WTC11 (cell line): Measurements from ENCODE around the gene TBC1D1. TPM values are rescaled to one million over a fixed set of nuclear protein-coding genes. Genes with fewer than 3 reads are reported as not detected.

ENCODE experiments used
- ATAC-seq: fragments of 200-7000 bp; cut with Tn5 transposase; 2 replicates; pipeline ENCODE4 v1.10.0; 2021; ENCODE audit warnings: mild to moderate bottlenecking, moderate library complexity
- CTCF ChIA-PET: fragments of 300-600 bp; sonication (Branson Sonifier 250); formaldehyde crosslinking; loops from one replicate; lab custom pipeline; 2021; ENCODE audit warnings: antibody characterized with exemption; lab: Charles Lee
- POLR2A ChIA-PET: fragments of 350-600 bp; sonication (Branson Sonifier 250); formaldehyde crosslinking; loops from one replicate; lab custom pipeline; 2021; ENCODE audit warnings: antibody characterized with exemption; lab: Charles Lee
- DNase-seq: peaks from one replicate; pipeline ENCODE4 v3.0.0; 2021; ENCODE audit warnings: low spot score
- H3K27ac Mint-ChIP-seq: 2 replicates; pipeline ENCODE4 v1.8.0; 2021; ENCODE audit warnings: mixed read lengths
- H3K27me3 Mint-ChIP-seq: 2 replicates; pipeline ENCODE4 v1.8.0; 2021; ENCODE audit warnings: low read depth, mild to moderate bottlenecking, moderate library complexity, mixed read lengths
- H3K36me3 Mint-ChIP-seq: 2 replicates; pipeline ENCODE4 v1.8.0; 2021; ENCODE audit warnings: mixed read lengths
- H3K4me1 Mint-ChIP-seq: 2 replicates; pipeline ENCODE4 v1.8.0; 2022; ENCODE audit warnings: mixed read lengths
- H3K4me3 Mint-ChIP-seq: 2 replicates; pipeline ENCODE4 v1.8.0; 2021; ENCODE audit warnings: mild to moderate bottlenecking, moderate library complexity, mixed read lengths
- H3K9me3 Mint-ChIP-seq: 2 replicates; pipeline ENCODE4 v1.8.0; 2021; ENCODE audit warnings: mixed read lengths
- CREB1 ChIP-seq: sonication (generic); formaldehyde crosslinking; IDR thresholded peaks from 2 replicates; pipeline ENCODE4 v1.8.0; 2023; ENCODE audit warnings: mild to moderate bottlenecking, missing genetic modification reagents
- ESRRA ChIP-seq: sonication (generic); formaldehyde crosslinking; IDR thresholded peaks from 2 replicates; pipeline ENCODE4 v1.8.1; 2022; ENCODE audit warnings: mild to moderate bottlenecking, missing genetic modification reagents, borderline replicate concordance
- GABPB1 ChIP-seq: sonication (generic); formaldehyde crosslinking; IDR thresholded peaks from 2 replicates; pipeline ENCODE4 v1.8.1; 2023; ENCODE audit warnings: mild to moderate bottlenecking, missing genetic modification reagents
- PRRX2 ChIP-seq: fragments of 250-450 bp; sonication (Bioruptor Pico); IDR thresholded peaks from 2 replicates; pipeline ENCODE4 v1.8.0; 2021; ENCODE audit warnings: mild to moderate bottlenecking
- SMAD3 ChIP-seq: sonication (generic); formaldehyde crosslinking; IDR thresholded peaks from 2 replicates; pipeline ENCODE4 v1.8.0; 2022; ENCODE audit warnings: missing genetic modification reagents, mild to moderate bottlenecking, borderline replicate concordance
- SMAD4 ChIP-seq: sonication (generic); formaldehyde crosslinking; IDR thresholded peaks from 2 replicates; pipeline ENCODE4 v1.8.0; 2022; ENCODE audit warnings: mild to moderate bottlenecking, missing genetic modification reagents
- SOX15 ChIP-seq: fragments of 250-450 bp; sonication (Bioruptor Pico); IDR thresholded peaks from 2 replicates; pipeline ENCODE4 v1.9.0; 2021; ENCODE audit warnings: mild to moderate bottlenecking
- ZNF138 ChIP-seq: sonication (generic); formaldehyde crosslinking; conservative IDR thresholded peaks from 2 replicates; pipeline ENCODE4 v1.8.1; 2022; ENCODE audit warnings: mild to moderate bottlenecking, moderate library complexity, missing genetic modification reagents
- ZNF219 ChIP-seq: sonication (generic); formaldehyde crosslinking; IDR thresholded peaks from 2 replicates; pipeline ENCODE4 v1.8.0; 2023; ENCODE audit warnings: missing genetic modification reagents, mild to moderate bottlenecking, borderline replicate concordance
- ZNF263 ChIP-seq: sonication (generic); formaldehyde crosslinking; IDR thresholded peaks from 2 replicates; pipeline ENCODE4 v1.8.1; 2022; ENCODE audit warnings: low read depth, mild to moderate bottlenecking, moderate library complexity, missing genetic modification reagents
- total RNA-seq: library from RNA; stranded (reverse); gene quantifications from 3 replicates; pipeline ENCODE4 v1.2.3, GENCODE V29; 2021
- TF ChIP-seq, protein P1 (sequence below): fragments of 250-450 bp; sonication (Bioruptor Pico); IDR thresholded peaks from 2 replicates; pipeline ENCODE4 v1.9.0; 2021; ENCODE audit warnings: moderate library complexity, mild to moderate bottlenecking, inconsistent platforms, borderline replicate concordance
- TF ChIP-seq, protein P2 (sequence below): sonication (generic); formaldehyde crosslinking; IDR thresholded peaks from 2 replicates; pipeline ENCODE4 v1.8.1; 2023; ENCODE audit warnings: mild to moderate bottlenecking, moderate library complexity, missing genetic modification reagents
- TF ChIP-seq, protein P3 (sequence below): sonication (generic); formaldehyde crosslinking; IDR thresholded peaks from 2 replicates; pipeline ENCODE4 v1.8.0; 2022; ENCODE audit warnings: mild to moderate bottlenecking, missing genetic modification reagents
- TF ChIP-seq, protein P4 (sequence below): fragments of 200-600 bp; IDR thresholded peaks from 2 replicates; pipeline ENCODE4 v1.8.0; 2022; ENCODE audit warnings: antibody characterized with exemption
- TF ChIP-seq, protein P5 (sequence below): sonication (generic); formaldehyde crosslinking; IDR thresholded peaks from 2 replicates; pipeline ENCODE4 v1.8.0; 2022; ENCODE audit warnings: mild to moderate bottlenecking, missing genetic modification reagents
- TF ChIP-seq, protein P6 (sequence below): sonication (generic); formaldehyde crosslinking; IDR thresholded peaks from 2 replicates; pipeline ENCODE4 v1.8.1; 2023; ENCODE audit warnings: mild to moderate bottlenecking, missing genetic modification reagents
- TF ChIP-seq, protein P7 (sequence below): sonication (generic); formaldehyde crosslinking; IDR thresholded peaks from 2 replicates; pipeline ENCODE4 v1.8.1; 2022; ENCODE audit warnings: low read depth, mild to moderate bottlenecking, moderate library complexity, missing genetic modification reagents, borderline replicate concordance
- TF ChIP-seq, protein P8 (sequence below): sonication (generic); formaldehyde crosslinking; IDR thresholded peaks from 2 replicates; pipeline ENCODE4 v1.8.0; 2023; ENCODE audit warnings: missing genetic modification reagents, mild to moderate bottlenecking, borderline replicate concordance
- TF ChIP-seq, protein P9 (sequence below): sonication (generic); formaldehyde crosslinking; IDR thresholded peaks from 2 replicates; pipeline ENCODE4 v1.8.1; 2023; ENCODE audit warnings: mild to moderate bottlenecking, missing genetic modification reagents, moderate library complexity

The TBC1D1 gene
- total RNA-seq, 1 experiment from 2014 or later, result 134 TPM

DNA sequence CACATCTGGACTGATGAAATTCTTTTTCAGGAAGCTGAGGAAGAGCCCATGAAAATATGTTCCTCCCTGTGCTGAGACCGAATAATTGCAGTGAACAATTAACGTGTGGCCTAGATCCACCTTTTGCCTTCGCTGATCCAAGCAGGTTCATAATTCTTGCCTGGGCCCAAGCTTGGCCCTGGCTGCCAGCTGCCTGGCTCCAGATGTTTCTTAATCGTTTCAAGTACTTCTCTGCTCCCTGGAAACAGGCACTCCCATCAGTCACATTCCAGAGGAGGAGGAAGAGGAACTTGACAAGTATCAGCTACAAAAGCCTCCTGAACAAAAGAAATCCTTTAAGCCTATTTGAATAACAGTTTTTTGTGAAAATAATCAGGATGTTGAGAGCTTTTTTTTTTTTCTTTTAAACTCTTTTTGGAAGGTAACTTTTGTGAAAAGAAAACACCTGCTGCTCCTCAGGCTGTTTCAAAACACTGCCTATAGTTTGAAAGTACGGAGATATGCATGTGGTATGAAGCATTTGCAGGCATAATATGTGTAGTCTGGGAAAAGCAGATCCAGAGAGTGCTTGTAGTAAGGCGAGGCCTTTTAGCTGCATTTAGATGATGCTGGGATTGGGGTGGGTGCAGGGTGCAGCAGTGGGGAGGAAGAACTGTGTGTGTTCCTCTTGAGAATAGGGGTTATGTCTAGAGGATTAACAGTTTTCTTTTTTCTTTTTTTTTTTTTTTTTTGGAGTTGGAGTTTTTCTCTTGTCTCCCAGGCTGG is 223.7 kb downstream of the TBC1D1 start (continued):
- TF ChIP-seq ZNF138, result no peak
- TF ChIP-seq GABPB1 (CRISPR knock-in tag), result no peak
- TF ChIP-seq, protein P1, sequence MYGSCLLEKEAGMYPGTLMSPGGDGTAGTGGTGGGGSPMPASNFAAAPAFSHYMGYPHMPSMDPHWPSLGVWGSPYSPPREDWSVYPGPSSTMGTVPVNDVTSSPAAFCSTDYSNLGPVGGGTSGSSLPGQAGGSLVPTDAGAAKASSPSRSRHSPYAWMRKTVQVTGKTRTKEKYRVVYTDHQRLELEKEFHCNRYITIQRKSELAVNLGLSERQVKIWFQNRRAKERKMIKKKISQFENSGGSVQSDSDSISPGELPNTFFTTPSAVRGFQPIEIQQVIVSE (CRISPR knock-in tag), result no peak
- TF ChIP-seq ESRRA (CRISPR knock-in tag), result no peak
- TF ChIP-seq, protein P2, sequence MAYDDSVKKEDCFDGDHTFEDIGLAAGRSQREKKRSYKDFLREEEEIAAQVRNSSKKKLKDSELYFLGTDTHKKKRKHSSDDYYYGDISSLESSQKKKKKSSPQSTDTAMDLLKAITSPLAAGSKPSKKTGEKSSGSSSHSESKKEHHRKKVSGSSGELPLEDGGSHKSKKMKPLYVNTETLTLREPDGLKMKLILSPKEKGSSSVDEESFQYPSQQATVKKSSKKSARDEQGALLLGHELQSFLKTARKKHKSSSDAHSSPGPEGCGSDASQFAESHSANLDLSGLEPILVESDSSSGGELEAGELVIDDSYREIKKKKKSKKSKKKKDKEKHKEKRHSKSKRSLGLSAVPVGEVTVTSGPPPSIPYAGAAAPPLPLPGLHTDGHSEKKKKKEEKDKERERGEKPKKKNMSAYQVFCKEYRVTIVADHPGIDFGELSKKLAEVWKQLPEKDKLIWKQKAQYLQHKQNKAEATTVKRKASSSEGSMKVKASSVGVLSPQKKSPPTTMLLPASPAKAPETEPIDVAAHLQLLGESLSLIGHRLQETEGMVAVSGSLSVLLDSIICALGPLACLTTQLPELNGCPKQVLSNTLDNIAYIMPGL (CRISPR knock-in tag), result no peak
- TF ChIP-seq, protein P3, sequence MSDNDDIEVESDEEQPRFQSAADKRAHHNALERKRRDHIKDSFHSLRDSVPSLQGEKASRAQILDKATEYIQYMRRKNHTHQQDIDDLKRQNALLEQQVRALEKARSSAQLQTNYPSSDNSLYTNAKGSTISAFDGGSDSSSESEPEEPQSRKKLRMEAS (CRISPR knock-in tag), result no peak
- TF ChIP-seq, protein P4, sequence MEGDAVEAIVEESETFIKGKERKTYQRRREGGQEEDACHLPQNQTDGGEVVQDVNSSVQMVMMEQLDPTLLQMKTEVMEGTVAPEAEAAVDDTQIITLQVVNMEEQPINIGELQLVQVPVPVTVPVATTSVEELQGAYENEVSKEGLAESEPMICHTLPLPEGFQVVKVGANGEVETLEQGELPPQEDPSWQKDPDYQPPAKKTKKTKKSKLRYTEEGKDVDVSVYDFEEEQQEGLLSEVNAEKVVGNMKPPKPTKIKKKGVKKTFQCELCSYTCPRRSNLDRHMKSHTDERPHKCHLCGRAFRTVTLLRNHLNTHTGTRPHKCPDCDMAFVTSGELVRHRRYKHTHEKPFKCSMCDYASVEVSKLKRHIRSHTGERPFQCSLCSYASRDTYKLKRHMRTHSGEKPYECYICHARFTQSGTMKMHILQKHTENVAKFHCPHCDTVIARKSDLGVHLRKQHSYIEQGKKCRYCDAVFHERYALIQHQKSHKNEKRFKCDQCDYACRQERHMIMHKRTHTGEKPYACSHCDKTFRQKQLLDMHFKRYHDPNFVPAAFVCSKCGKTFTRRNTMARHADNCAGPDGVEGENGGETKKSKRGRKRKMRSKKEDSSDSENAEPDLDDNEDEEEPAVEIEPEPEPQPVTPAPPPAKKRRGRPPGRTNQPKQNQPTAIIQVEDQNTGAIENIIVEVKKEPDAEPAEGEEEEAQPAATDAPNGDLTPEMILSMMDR, result no peak
- no peak for TF ChIP-seq PRRX2 (CRISPR knock-in tag)
- TF ChIP-seq, protein P5, sequence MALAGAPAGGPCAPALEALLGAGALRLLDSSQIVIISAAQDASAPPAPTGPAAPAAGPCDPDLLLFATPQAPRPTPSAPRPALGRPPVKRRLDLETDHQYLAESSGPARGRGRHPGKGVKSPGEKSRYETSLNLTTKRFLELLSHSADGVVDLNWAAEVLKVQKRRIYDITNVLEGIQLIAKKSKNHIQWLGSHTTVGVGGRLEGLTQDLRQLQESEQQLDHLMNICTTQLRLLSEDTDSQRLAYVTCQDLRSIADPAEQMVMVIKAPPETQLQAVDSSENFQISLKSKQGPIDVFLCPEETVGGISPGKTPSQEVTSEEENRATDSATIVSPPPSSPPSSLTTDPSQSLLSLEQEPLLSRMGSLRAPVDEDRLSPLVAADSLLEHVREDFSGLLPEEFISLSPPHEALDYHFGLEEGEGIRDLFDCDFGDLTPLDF (CRISPR knock-in tag), result no peak
- TF ChIP-seq, protein P6, sequence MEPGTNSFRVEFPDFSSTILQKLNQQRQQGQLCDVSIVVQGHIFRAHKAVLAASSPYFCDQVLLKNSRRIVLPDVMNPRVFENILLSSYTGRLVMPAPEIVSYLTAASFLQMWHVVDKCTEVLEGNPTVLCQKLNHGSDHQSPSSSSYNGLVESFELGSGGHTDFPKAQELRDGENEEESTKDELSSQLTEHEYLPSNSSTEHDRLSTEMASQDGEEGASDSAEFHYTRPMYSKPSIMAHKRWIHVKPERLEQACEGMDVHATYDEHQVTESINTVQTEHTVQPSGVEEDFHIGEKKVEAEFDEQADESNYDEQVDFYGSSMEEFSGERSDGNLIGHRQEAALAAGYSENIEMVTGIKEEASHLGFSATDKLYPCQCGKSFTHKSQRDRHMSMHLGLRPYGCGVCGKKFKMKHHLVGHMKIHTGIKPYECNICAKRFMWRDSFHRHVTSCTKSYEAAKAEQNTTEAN, result no peak
- TF ChIP-seq ZNF263 (CRISPR knock-in tag), result no peak
- TF ChIP-seq, protein P7, sequence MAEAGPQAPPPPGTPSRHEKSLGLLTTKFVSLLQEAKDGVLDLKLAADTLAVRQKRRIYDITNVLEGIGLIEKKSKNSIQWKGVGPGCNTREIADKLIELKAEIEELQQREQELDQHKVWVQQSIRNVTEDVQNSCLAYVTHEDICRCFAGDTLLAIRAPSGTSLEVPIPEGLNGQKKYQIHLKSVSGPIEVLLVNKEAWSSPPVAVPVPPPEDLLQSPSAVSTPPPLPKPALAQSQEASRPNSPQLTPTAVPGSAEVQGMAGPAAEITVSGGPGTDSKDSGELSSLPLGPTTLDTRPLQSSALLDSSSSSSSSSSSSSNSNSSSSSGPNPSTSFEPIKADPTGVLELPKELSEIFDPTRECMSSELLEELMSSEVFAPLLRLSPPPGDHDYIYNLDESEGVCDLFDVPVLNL (CRISPR knock-in tag), result no peak
- TF ChIP-seq, all 79 proteins: peak for 0

DNA sequence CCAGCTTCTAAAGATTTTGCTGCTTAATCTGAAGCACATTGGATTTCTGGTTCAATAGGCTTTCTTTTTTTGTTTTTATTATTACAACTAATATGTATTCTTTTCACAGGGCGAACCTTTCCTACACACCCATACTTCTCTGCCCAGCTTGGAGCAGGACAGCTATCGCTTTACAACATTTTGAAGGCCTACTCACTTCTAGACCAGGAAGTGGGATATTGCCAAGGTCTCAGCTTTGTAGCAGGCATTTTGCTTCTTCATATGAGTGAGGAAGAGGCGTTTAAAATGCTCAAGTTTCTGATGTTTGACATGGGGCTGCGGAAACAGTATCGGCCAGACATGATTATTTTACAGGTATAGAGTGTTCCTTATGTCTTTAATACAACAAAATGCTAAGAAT is 224.7 kb downstream of the TBC1D1 start:
- ChIA-PET POLR2A (interaction anchor here (0.7 kb wide), 1 partner anchor 47 kb away, joined by 6 read pairs; no protein-coding TSS in a partner anchor), CTCF (interaction anchor here (0.6 to 5.5 kb wide), 6 partner anchors 13 to 50 kb away, joined by 3 to 42 read pairs (median 4); no protein-coding TSS in a partner anchor)
- Mint-ChIP-seq H3K4me1 (peaks cover 63% of the 10 kb centered on the region), H3K27me3 (no peaks in the 10 kb centered on the region), H3K27ac (no peak overlapping the region), H3K9me3 (no peaks in the 10 kb centered on the region), H3K4me3 (no peak overlapping the region), H3K36me3 (peaks cover 27% of the 10 kb centered on the region)
- no peak for DNase-seq
- ATAC-seq, result no peak
- TF ChIP-seq, protein P8, sequence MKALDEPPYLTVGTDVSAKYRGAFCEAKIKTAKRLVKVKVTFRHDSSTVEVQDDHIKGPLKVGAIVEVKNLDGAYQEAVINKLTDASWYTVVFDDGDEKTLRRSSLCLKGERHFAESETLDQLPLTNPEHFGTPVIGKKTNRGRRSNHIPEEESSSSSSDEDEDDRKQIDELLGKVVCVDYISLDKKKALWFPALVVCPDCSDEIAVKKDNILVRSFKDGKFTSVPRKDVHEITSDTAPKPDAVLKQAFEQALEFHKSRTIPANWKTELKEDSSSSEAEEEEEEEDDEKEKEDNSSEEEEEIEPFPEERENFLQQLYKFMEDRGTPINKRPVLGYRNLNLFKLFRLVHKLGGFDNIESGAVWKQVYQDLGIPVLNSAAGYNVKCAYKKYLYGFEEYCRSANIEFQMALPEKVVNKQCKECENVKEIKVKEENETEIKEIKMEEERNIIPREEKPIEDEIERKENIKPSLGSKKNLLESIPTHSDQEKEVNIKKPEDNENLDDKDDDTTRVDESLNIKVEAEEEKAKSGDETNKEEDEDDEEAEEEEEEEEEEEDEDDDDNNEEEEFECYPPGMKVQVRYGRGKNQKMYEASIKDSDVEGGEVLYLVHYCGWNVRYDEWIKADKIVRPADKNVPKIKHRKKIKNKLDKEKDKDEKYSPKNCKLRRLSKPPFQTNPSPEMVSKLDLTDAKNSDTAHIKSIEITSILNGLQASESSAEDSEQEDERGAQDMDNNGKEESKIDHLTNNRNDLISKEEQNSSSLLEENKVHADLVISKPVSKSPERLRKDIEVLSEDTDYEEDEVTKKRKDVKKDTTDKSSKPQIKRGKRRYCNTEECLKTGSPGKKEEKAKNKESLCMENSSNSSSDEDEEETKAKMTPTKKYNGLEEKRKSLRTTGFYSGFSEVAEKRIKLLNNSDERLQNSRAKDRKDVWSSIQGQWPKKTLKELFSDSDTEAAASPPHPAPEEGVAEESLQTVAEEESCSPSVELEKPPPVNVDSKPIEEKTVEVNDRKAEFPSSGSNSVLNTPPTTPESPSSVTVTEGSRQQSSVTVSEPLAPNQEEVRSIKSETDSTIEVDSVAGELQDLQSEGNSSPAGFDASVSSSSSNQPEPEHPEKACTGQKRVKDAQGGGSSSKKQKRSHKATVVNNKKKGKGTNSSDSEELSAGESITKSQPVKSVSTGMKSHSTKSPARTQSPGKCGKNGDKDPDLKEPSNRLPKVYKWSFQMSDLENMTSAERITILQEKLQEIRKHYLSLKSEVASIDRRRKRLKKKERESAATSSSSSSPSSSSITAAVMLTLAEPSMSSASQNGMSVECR (CRISPR knock-in tag), result no peak
- TF ChIP-seq CREB1 (CRISPR knock-in tag) (no peak), SMAD4 (no peak), SOX15 (no peak), SMAD3 (CRISPR knock-in tag) (no peak), ZNF219 (CRISPR knock-in tag) (no peak)
- TF ChIP-seq, protein P9, sequence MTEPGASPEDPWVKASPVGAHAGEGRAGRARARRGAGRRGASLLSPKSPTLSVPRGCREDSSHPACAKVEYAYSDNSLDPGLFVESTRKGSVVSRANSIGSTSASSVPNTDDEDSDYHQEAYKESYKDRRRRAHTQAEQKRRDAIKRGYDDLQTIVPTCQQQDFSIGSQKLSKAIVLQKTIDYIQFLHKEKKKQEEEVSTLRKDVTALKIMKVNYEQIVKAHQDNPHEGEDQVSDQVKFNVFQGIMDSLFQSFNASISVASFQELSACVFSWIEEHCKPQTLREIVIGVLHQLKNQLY (CRISPR knock-in tag), result no peak
- TF ChIP-seq, protein P7 (CRISPR knock-in tag), result no peak
